Mesenchymal stem cell (in vitro differentiated cells and primary cell): Measurements from ENCODE around the gene C12orf60.

ENCODE experiments used
- DNase-seq: peaks from one replicate; pipeline ENCODE4 v3.0.0-alpha.2; 2013
- H2AFZ ChIP-seq: one replicate; pipeline ENCODE4 v1.6.1; 2013; ENCODE audit warnings: low read depth, mild to moderate bottlenecking, control low read depth, inconsistent platforms, low read length, moderate library complexity
- H2AK5ac ChIP-seq: 2 replicates; pipeline ENCODE4 v1.6.1; 2013; ENCODE audit warnings: low read length, moderate library complexity, mild to moderate bottlenecking, inconsistent platforms; ENCODE audit not compliant: severe bottlenecking
- H2BK120ac ChIP-seq: one replicate; pipeline ENCODE4 v1.6.1; 2013; ENCODE audit warnings: low read depth, mild to moderate bottlenecking, inconsistent platforms, low read length, moderate library complexity
- H2BK12ac ChIP-seq, 2 experiments: one replicate each; pipeline ENCODE4 v1.6.1; 2013; ENCODE audit warnings: inconsistent platforms in 2 of 2, low read length in 2 of 2, mild to moderate bottlenecking in 2 of 2, moderate library complexity in 2 of 2, control low read depth in 1 of 2
- H2BK15ac ChIP-seq: one replicate; pipeline ENCODE4 v1.6.1; 2013; ENCODE audit warnings: mild to moderate bottlenecking, low read depth, inconsistent platforms; ENCODE audit not compliant: poor library complexity, severe bottlenecking
- H2BK5ac ChIP-seq: 2 replicates; pipeline ENCODE4 v1.6.1; 2013; ENCODE audit warnings: low read depth, mild to moderate bottlenecking, low read length, control low read depth, inconsistent platforms; ENCODE audit not compliant: poor library complexity, severe bottlenecking
- H3K14ac ChIP-seq, 2 experiments: one replicate each; pipeline ENCODE4 v1.6.1; 2013; ENCODE audit warnings: inconsistent platforms in 2 of 2, low read length in 2 of 2, control low read depth in 1 of 2, mild to moderate bottlenecking in 1 of 2, moderate library complexity in 1 of 2
- H3K18ac ChIP-seq, 2 experiments: one replicate each; pipeline ENCODE4 v1.6.1; 2013; ENCODE audit warnings: inconsistent platforms in 2 of 2, low read length in 2 of 2, control low read depth in 1 of 2, low read depth in 1 of 2, mild to moderate bottlenecking in 1 of 2
- H3K23ac ChIP-seq, 2 experiments: one replicate each; pipeline ENCODE4 v1.6.1; 2013; ENCODE audit warnings: inconsistent platforms in 2 of 2, low read length in 2 of 2, mild to moderate bottlenecking in 2 of 2, moderate library complexity in 2 of 2, control low read depth in 1 of 2
- H3K27ac ChIP-seq: 2 replicates; pipeline ENCODE4 v1.5.1; 2013; ENCODE audit warnings: mild to moderate bottlenecking, moderate library complexity, low read length, control low read depth, inconsistent platforms; ENCODE audit not compliant: poor library complexity, severe bottlenecking
- H3K27me3 ChIP-seq, 2 experiments: 2 replicates each; pipeline versions ENCODE4 v1.6.1 to v1.7.0; 2013; ENCODE audit warnings: low read length in 2 of 2, mild to moderate bottlenecking in 2 of 2, moderate library complexity in 2 of 2, control low read depth in 1 of 2, inconsistent platforms in 1 of 2; ENCODE audit not compliant: control insufficient read depth in 1 of 2, insufficient read depth in 1 of 2
- H3K36me3 ChIP-seq, 2 experiments: 2 replicates each; pipeline versions ENCODE4 v1.6.1 to v1.7.0; 2013; ENCODE audit warnings: low read length in 2 of 2, control low read depth in 1 of 2, inconsistent platforms in 1 of 2, low read depth in 1 of 2, mild to moderate bottlenecking in 1 of 2; ENCODE audit not compliant: insufficient read depth in 2 of 2, control insufficient read depth in 1 of 2
- H3K4ac ChIP-seq, 2 experiments: one replicate each; pipeline ENCODE4 v1.6.1; 2013; ENCODE audit warnings: inconsistent platforms in 2 of 2, low read length in 2 of 2, mild to moderate bottlenecking in 2 of 2, moderate library complexity in 2 of 2, control low read depth in 1 of 2, low read depth in 1 of 2
- H3K4me1 ChIP-seq: 2 replicates; pipeline ENCODE4 v1.6.1; 2013; ENCODE audit warnings: low read depth, low read length, control low read depth; ENCODE audit not compliant: control insufficient read depth, insufficient read depth
- H3K4me2 ChIP-seq: 2 replicates; pipeline ENCODE4 v1.6.1; 2013; ENCODE audit warnings: low read length, mild to moderate bottlenecking, inconsistent platforms; ENCODE audit not compliant: poor library complexity, severe bottlenecking
- H3K4me3 ChIP-seq, 2 experiments: 2 replicates each; pipeline versions ENCODE4 v1.5.1 to v1.7.0; 2013; ENCODE audit warnings: low read length in 2 of 2, mild to moderate bottlenecking in 2 of 2, control low read depth in 1 of 2, low read depth in 1 of 2; ENCODE audit not compliant: insufficient read depth in 1 of 2
- H3K79me1 ChIP-seq: replicated peaks from 2 replicates; pipeline ENCODE4 v1.6.1; 2013; ENCODE audit warnings: mild to moderate bottlenecking, control low read depth, low read length, inconsistent platforms; ENCODE audit not compliant: poor library complexity, severe bottlenecking
- H3K9ac ChIP-seq: 2 replicates; pipeline ENCODE4 v1.7.0; 2013; ENCODE audit warnings: mild to moderate bottlenecking, low read length, moderate library complexity
- H3K9me3 ChIP-seq: 2 replicates; pipeline ENCODE4 v1.7.0; 2013; ENCODE audit warnings: mild to moderate bottlenecking, low read length; ENCODE audit not compliant: control insufficient read depth
- H4K8ac ChIP-seq: one replicate; pipeline ENCODE4 v1.6.1; 2013; ENCODE audit warnings: inconsistent platforms, mild to moderate bottlenecking, low read length, moderate library complexity
- H4K91ac ChIP-seq: one replicate; pipeline ENCODE4 v1.6.1; 2013; ENCODE audit warnings: mild to moderate bottlenecking, low read length, inconsistent platforms
- WGBS: methylation state at CpG from one replicate; pipeline ENCODE4 v1.1.7; 2013; ENCODE audit warnings: mixed read lengths; 5-methylcytosine and 5-hydroxymethylcytosine counted together

Gene C12orf60

GRCh38 chr12:14828892-14829291 lies 25.4 kb downstream of the C12orf60 start:
- H4K8ac ChIP-seq, result no peak overlapping the region
- H4K91ac ChIP-seq, result no peak overlapping the region
- H2BK12ac ChIP-seq, result no peak overlapping the region
- H2AFZ ChIP-seq, result no peak overlapping the region
- no peaks in the 10 kb centered on the region for H3K36me3 ChIP-seq
- H3K4me3 ChIP-seq, result no peak overlapping the region
- H2AK5ac ChIP-seq, result no peak overlapping the region
- no peak overlapping the region for H3K18ac ChIP-seq
- no peaks in the 10 kb centered on the region for H3K27me3 ChIP-seq
- no peak overlapping the region for H3K4me2 ChIP-seq
- no peak overlapping the region for H3K23ac ChIP-seq
- H3K14ac ChIP-seq, result no peak overlapping the region
- no peak overlapping the region for H3K27ac ChIP-seq
- H3K4me1 ChIP-seq, result no peaks in the 10 kb centered on the region
- H3K79me1 ChIP-seq, result no peaks in the 10 kb centered on the region
- H2BK15ac ChIP-seq, result no peak overlapping the region
- no peak overlapping the region for H2BK5ac ChIP-seq
- H3K9me3 ChIP-seq, result no peaks in the 10 kb centered on the region
- H3K9ac ChIP-seq, result no peak overlapping the region
- H2BK120ac ChIP-seq, result peak overlapping the region; percentile 49
- H3K4ac ChIP-seq, result no peak overlapping the region
- DNase-seq, result peak; percentile 25

GRCh38 chr12:14833336-14833735 lies 29.9 kb downstream of the C12orf60 start:
- Histone ChIP-seq H2BK12ac (no peak overlapping the region), H2AK5ac (no peak overlapping the region), H3K36me3 (no peaks in the 10 kb centered on the region), H2BK5ac (no peak overlapping the region), H3K79me1 (no peaks in the 10 kb centered on the region), H4K8ac (no peak overlapping the region), H3K23ac (no peak overlapping the region), H3K4me2 (no peak overlapping the region), H2BK15ac (no peak overlapping the region), H4K91ac (no peak overlapping the region), H3K27ac (no peak overlapping the region), H3K27me3 (no peaks in the 10 kb centered on the region), H3K9ac (no peak overlapping the region), H2BK120ac (no peak overlapping the region), H3K14ac (no peak overlapping the region), H2AFZ (no peak overlapping the region), H3K4ac (no peak overlapping the region), H3K9me3 (no peaks in the 10 kb centered on the region), H3K18ac (no peak overlapping the region), H3K4me3 (no peak overlapping the region), H3K4me1 (peaks cover 1% of the 10 kb centered on the region)
- DNase-seq, result no peak
- WGBS, result no CpG with 5 or more reads among the region's 3 CpGs

- Histone ChIP-seq H2BK120ac (no peak overlapping the region), H3K23ac (no peak overlapping the region), H3K4me2 (no peak overlapping the region), H4K8ac (no peak overlapping the region), H2BK5ac (no peak overlapping the region), H4K91ac (no peak overlapping the region), H3K9ac (no peak overlapping the region), H3K27ac (no peak overlapping the region), H2AK5ac (no peak overlapping the region), H2BK15ac (no peak overlapping the region), H3K4ac (no peak overlapping the region), H3K14ac (no peak overlapping the region), H3K27me3 (no peaks in the 10 kb centered on the region), H3K9me3 (no peaks in the 10 kb centered on the region), H3K18ac (no peak overlapping the region), H3K4me3 (no peak overlapping the region), H2AFZ (no peak overlapping the region), H2BK12ac (no peak overlapping the region), H3K36me3 (no peaks in the 10 kb centered on the region), H3K4me1 (peaks cover 1% of the 10 kb centered on the region), H3K79me1 (no peaks in the 10 kb centered on the region)
- peak; percentile 64 for DNase-seq
- 0% methylated on average over 1 of the region's 1 CpG for WGBS
Observed at GRCh38 chr12:14833952-14834351, 30.5 kb downstream of the C12orf60 start.

GRCh38 chr12:14834509-14834908 lies 31.0 kb downstream of the C12orf60 start:
- Histone ChIP-seq H2BK5ac (no peak overlapping the region), H4K91ac (no peak overlapping the region), H3K14ac (no peak overlapping the region), H3K9ac (no peak overlapping the region), H3K79me1 (no peaks in the 10 kb centered on the region), H2BK120ac (no peak overlapping the region), H3K27me3 (no peaks in the 10 kb centered on the region), H3K4me2 (no peak overlapping the region), H4K8ac (no peak overlapping the region), H3K23ac (no peak overlapping the region), H3K36me3 (no peaks in the 10 kb centered on the region), H2BK12ac (no peak overlapping the region), H3K4me3 (no peak overlapping the region), H2AFZ (no peak overlapping the region), H3K27ac (no peak overlapping the region), H2BK15ac (no peak overlapping the region), H2AK5ac (no peak overlapping the region), H3K18ac (no peak overlapping the region), H3K4me1 (peaks cover 1% of the 10 kb centered on the region), H3K9me3 (no peaks in the 10 kb centered on the region), H3K4ac (no peak overlapping the region)
- peak; percentile 38 for DNase-seq
